Astrocyte of the cerebellum (primary cell): Measurements from ENCODE around the gene GATD1.

ENCODE experiments used
- DNase-seq: peaks from one replicate; pipeline ENCODE4 v3.0.0-alpha.2; 2011; ENCODE audit warnings: low read depth
- H3K4me3 ChIP-seq: 2 replicates; pipeline ENCODE4 v1.5.1; 2011; ENCODE audit warnings: mild to moderate bottlenecking, low read depth, low read length, moderate library complexity
- in situ Hi-C: cut with HindIII; loops from 2 replicates; pipeline ENCODE4 v1.10.0; 2017; ENCODE audit warnings: low sequenced_read_pairs
- TF ChIP-seq, protein P1 (sequence below): IDR thresholded peaks from 2 replicates; pipeline ENCODE4 v1.5.1; 2012; ENCODE audit warnings: low read length, low read depth, moderate library complexity, mild to moderate bottlenecking; ENCODE audit errors: missing control alignments

Gene GATD1

DNA sequence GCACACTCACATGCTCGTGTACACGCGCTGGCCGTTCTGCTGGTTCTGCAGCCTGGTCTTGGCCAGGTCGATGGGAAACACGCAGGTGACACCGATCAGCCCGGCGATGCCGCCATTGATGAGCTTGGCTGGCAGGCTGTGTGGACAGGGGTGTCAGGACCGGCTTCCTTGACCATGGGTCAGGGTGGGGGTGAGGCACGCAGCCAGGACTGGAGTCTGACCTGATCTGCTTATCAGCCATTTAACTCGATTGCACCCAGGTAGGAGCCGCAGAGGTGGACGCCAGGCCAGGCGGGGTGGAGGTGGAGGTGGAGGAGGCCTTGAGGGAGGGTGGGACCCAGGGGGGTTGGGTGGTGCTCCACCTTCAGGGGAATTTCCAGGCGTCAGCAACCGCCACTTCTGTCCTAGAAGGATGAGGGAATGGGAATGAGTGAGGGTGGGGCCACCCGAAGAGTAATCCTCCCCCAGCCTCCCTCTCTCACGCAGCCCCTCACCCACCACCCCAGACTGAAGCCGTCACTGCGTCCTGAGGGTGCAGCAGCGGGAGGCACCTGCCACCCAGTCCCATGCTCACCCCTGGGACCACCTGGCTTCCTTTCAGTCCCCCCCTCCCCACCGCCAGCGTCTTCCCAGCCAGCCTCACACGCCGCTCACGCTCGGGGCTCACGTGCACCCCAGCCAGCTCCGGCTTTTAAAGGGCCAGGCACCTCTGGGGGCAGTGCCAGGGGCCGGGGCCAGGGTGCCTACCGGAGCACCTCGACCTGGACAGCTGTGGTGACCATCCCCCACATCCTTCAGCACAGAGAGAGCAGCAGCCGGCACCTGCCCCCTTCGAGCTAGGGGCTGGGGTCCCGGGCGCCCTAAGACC is 17.7 kb upstream of the GATD1 start:
- DNase-seq: no peak
- TF ChIP-seq, protein P1, sequence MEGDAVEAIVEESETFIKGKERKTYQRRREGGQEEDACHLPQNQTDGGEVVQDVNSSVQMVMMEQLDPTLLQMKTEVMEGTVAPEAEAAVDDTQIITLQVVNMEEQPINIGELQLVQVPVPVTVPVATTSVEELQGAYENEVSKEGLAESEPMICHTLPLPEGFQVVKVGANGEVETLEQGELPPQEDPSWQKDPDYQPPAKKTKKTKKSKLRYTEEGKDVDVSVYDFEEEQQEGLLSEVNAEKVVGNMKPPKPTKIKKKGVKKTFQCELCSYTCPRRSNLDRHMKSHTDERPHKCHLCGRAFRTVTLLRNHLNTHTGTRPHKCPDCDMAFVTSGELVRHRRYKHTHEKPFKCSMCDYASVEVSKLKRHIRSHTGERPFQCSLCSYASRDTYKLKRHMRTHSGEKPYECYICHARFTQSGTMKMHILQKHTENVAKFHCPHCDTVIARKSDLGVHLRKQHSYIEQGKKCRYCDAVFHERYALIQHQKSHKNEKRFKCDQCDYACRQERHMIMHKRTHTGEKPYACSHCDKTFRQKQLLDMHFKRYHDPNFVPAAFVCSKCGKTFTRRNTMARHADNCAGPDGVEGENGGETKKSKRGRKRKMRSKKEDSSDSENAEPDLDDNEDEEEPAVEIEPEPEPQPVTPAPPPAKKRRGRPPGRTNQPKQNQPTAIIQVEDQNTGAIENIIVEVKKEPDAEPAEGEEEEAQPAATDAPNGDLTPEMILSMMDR: no peak
- in situ Hi-C loops: no loop called here
- H3K4me3 ChIP-seq: peak overlapping the region; percentile 78

DNA sequence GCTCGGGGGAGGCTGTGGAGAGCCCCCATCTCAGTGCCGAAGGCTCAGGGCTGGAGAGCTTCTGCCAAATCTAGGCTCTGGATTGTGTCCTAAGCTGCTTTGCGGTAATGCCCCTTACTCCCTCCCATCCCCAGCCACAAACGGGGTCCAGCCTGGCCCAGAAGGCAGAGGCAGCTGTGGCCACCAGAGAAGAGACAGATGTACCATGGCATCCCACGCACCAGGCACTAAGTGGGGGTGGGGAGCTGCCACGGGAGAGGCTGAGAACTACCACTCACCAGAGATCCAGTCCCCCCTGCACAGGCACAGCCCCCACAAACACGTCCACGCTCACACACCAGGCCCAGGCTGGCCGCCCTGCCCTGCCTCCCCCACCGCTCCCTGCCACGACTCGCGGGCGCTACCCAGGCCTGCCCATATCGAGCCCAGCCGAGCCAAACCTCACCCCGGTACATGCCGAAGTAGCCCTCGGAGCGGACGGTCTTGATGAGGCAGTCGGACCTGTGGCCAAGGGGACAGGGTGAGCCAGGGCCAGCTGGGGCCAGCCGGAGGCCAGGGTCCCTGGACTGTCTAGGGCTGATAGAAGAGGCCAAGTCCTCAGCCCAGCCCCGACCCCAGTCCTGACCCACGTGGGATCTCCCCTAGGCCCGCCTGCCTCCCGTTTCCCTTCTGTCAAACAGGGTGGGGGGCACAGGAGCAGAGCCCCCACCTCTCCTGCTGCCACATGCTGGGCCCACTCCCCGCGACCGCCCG is 16.9 kb upstream of the GATD1 start:
- H3K4me3 ChIP-seq: no peak overlapping the region
- DNase-seq: no peak
- in situ Hi-C loops: no loop called here
- TF ChIP-seq, protein P1: no peak

DNA sequence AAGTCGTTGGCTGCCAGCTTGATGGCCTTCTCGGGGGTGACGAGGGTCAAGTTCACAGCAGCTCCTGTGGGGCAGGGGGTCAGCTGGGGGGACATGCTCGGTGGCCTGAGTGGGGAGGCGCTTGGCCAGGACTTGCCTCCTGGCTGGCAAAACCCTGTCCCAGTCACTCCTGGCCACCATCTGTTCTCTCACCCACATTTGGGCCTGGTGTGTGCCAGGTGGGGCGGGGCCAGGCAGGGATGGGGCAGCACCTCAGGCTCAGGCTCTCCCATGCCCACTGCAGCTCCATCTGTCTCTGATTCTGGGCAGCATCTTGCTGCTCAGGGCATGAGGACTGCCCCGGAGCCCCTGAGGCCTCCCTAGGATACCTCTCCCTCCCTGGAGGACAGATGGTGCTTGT is 16.3 kb upstream of the GATD1 start:
- no peak for DNase-seq
- no peak overlapping the region for H3K4me3 ChIP-seq
- TF ChIP-seq, protein P1: no peak
- in situ Hi-C loops: no loop called here

DNA sequence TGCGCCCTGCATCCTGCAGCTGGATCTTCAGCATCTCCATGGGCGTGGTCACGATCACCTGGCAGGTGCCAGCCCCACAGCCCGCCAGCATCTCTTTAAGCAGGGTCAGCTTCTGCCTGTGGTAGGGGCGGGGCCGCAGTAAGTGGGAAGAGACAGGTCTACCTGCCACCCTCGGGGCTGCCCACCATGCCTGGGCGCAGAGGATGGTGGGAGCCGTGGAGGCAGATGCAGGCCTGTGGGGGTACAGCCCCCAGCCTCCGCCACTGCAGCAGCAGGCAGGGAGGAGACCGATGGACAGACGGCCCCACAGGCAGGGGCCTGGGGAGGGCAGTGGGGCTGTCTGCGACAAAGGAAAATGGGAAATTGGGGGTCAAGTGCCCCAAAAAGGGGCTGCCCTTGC is 15.6 kb upstream of the GATD1 start:
- in situ Hi-C loops: no loop called here
- DNase-seq: no peak

DNA sequence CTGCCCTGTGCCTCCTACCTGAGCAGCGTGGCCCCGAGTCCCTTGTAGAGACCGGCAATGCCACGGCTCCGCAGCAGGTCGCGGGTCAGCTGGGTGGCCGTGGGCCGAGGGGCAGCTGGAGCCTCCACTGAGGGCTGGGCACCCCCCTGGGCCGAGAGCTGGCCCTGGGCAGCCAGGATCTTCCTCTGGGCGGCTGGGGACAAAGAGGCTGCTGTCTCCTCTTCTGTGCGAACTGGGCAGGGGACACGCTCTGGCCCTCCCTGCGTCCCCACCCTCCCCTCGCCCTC is 15.2 kb upstream of the GATD1 start:
- H3K4me3 ChIP-seq: no peak overlapping the region
- no peak for DNase-seq
- in situ Hi-C loops: no loop called here

More for the DNA sequence above, 15.6 kb upstream of the GATD1 start:
- TF ChIP-seq, protein P1: no peak
- no peak overlapping the region for H3K4me3 ChIP-seq

More for the DNA sequence above, 15.2 kb upstream of the GATD1 start:
- TF ChIP-seq, protein P1: no peak
